GM15510 (cell line): Measurements from ENCODE around the gene FAM90A26.
"Not testable (repeated sequence)": the region's sequence is repeated elsewhere in the genome, so short reads cannot be mapped to it uniquely, and the experiment has no call there.

Experiments used
- POLR2A ChIP-seq: IDR thresholded peaks from 3 replicates; pipeline ENCODE4 v1.6.1; 2011; ENCODE audit warnings: borderline replicate concordance; ENCODE audit not compliant: insufficient read length; ENCODE audit errors: extremely low read depth

Gene FAM90A26

DNA sequence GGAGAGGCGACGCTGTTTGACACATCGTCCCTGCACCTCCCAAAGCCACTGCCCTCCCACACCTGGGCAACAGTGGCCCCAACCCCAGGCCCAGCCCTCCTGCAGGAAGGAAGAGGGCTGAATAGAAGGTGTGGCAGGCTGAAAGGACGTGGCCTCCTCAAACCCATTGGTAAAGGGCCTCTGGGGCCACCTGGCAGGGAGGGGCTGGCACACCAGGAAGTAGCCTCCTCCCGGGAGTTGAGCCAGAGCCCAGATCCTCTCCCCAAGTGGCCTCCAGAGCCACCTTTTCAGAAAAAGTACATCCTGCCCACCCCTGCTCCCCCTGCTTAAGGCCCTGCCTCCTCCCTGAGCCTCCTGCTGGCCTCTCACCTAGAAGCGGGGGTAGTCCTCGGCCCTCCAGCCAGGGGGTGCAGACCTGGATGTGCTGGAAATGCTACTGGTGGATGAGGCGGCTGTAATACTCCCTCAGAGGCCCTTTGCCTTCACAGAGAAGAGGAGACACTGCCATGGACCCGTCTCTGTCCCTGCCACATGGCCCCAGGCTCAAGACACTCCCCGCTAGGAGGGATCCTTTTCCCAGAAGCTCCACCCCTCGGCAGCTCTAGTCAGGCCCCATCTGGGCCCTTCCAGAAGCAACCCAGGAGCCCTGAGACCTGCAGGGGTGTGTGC lies at the start of gene FAM90A26:
Gene FAM90A26 (plus strand): TSS at position 619 of the 669 bp plus-strand sequence. CDS start 2,764 bp downstream, outside the sequence.
- TF ChIP-seq POLR2A: not testable (repeated sequence)

DNA sequence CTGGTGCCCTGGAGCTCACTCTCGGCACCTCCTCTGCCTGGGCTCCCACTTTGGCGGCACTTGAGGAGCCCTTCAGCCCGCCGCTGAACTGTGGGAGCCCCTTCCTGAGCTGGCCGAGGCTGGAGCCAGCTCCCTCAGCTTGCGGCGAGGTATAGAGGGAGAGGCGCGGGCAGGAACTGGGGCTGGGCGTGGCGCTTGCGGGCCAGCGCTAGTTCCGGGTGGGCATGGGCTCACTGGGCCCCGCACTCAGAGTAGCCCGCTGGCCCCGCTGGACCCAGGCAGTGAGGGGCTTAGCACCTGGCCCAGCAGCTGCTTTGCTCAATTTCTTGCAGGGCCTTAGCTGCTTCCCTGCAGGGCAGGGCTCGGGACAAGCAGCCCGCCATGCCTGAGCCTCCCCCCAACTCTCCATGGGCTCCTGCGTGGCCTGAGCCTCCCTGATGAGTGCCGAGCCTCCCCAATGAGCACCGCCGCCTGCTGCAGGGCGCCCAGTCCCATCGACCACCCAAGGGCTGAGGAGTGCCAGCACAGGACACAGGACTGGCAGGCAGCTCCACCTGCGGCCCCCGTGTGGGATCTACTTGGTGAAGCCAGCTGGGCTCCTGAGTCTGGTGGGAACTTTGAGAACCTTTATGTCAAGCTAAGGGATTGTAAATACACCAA lies 26.7 kb upstream of the FAM90A26 start:
- TF ChIP-seq POLR2A: no peak

DNA sequence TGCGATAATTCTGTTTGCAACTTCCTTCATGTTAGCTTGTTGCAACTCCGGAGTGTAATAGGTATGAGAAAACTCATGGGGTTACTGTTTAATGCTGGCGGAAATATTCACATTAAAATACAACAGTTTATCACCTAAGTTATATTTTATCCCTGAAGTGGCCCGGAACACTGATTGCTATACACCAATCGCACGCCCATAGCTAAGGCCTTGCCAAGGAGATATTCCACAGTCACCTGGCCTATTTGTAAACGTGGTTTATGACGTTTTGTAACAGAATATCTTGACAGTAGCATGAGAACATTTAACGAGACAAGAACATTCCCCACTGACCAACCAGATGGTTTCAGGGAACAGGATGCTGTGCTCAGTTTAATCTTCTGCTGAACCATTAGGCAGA lies 23.2 kb upstream of the FAM90A26 start:
- no peak for TF ChIP-seq POLR2A

DNA sequence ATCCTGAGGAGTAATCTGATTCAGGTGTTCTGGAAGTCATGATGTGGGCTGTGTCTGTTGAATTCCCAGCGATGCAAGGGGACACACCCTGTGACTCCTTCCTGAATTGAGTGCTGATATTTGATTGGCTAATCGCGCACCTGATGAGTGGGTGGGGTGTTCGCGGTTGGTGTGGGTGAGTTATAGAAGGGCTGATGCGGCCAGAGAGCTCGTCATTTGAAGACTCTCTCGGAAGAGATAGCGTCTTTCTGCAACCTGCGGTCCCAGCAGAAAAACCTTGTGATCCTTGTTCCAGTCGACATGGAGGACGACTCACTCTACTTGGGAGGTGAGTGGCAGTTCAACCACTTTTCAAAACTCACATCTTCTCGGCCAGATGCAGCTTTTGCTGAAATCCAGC lies 40.1 kb downstream of the FAM90A26 start, which contains the start of gene USP17L10:
Gene USP17L10 (plus strand): TSS at position 301 of the 400 bp plus-strand sequence. CDS start 0 bp downstream, at position 301.
- not testable (repeated sequence) for TF ChIP-seq POLR2A

DNA sequence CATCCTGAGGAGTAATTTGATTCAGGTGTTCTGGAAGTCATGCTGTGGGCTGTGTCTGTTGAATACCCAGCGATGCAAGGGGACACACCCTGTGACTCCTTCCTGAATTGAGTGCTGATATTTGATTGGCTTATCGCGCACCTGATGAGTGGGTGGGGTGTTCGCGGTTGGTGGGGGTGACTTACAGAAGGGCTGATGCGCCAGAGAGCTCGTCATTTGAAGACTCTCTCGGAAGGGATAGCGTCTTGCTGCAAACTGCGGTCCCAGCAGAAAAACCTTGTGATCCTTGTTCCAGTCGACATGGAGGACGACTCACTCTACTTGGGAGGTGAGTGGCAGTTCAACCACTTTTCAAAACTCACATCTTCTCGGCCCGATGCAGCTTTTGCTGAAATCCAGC lies 44.9 kb downstream of the FAM90A26 start, which contains the start of gene USP17L11:
Gene USP17L11 (plus strand): TSS at position 301 of the 400 bp plus-strand sequence. CDS start 0 bp downstream, at position 301.
- TF ChIP-seq POLR2A: not testable (repeated sequence)

DNA sequence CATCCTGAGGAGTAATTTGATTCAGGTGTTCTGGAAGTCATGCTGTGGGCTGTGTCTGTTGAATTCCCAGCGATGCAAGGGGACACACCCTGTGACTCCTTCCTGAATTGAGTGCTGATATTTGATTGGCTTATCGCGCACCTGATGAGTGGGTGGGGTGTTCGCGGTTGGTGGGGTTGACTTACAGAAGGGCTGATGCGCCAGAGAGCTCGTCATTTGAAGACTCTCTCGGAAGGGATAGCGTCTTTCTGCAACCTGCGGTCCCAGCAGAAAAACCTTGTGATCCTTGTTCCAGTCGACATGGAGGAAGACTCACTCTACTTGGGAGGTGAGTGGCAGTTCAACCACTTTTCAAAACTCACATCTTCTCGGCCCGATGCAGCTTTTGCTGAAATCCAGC lies 49.6 kb downstream of the FAM90A26 start, which contains the start of gene USP17L12:
Gene USP17L12 (plus strand): TSS at position 301 of the 400 bp plus-strand sequence. CDS start 0 bp downstream, at position 301.
- not testable (repeated sequence) for TF ChIP-seq POLR2A

DNA sequence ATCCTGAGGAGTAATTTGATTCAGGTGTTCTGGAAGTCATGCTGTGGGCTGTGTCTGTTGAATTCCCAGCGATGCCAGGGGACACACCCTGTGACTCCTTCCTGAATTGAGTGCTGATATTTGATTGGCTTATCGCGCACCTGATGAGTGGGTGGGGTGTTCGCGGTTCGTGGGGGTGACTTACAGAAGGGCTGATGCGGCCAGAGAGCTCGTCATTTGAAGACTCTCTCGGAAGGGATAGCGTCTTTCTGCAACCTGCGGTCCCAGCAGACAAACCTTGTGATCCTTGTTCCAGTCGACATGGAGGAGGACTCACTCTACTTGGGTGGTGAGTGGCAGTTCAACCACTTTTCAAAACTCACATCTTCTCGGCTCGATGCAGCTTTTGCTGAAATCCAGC lies 54.4 kb downstream of the FAM90A26 start, which contains the start of gene USP17L13:
Gene USP17L13 (plus strand): TSS at position 301 of the 400 bp plus-strand sequence. CDS start 0 bp downstream, at position 301.
- not testable (repeated sequence) for TF ChIP-seq POLR2A
